Endothelial cell of umbilical vein (primary cell): Measurements from ENCODE around the gene IL6ST. TPM values are rescaled to one million over a fixed set of nuclear protein-coding genes. Genes with fewer than 3 reads are reported as not detected.

Experiments
- BruUV-seq: library from RNA; stranded (reverse); fragments of 400-500 nt; replicated peaks from 2 replicates; lab custom pipeline; 2021; lab: Mats Ljungman, UMichigan
- CTCF ChIA-PET: fragments of 300-600, 350-600 bp; sonication (Branson Sonifier 250); formaldehyde crosslinking; loops from one replicate; lab custom pipeline; 2021; ENCODE audit warnings: antibody characterized with exemption, inconsistent platforms; lab: Charles Lee
- POLR2A ChIA-PET: fragments of 300-600, 350-600 bp; sonication (Branson Sonifier 250); formaldehyde crosslinking; loops from one replicate; lab custom pipeline; 2021; ENCODE audit warnings: antibody characterized with exemption, inconsistent platforms; lab: Charles Lee
- DNase-seq: peaks from one replicate; pipeline ENCODE4 v3.0.0-alpha.2; 2011; ENCODE audit warnings: low read depth, low spot score
- FAIRE-seq: peaks from 2 replicates; lab custom pipeline; 2011; peaks lifted over from hg19 to GRCh38; lab: Jason Lieb, UNC
- H2AFZ ChIP-seq: 2 replicates; pipeline ENCODE4 v1.6.0; 2012; ENCODE audit warnings: low read depth, low read length, control low read depth, inconsistent platforms
- H3K27ac ChIP-seq: 2 replicates; pipeline ENCODE4 v1.5.1; 2011; ENCODE audit warnings: low read depth, mild to moderate bottlenecking, control low read depth, low read length, moderate library complexity; ENCODE audit not compliant: insufficient read depth
- H3K27me3 ChIP-seq, 2 experiments: 2 replicates each; pipeline versions ENCODE4 v1.6.0 to v1.6.1; 2011; ENCODE audit warnings: low read length in 2 of 2, mixed read lengths in 1 of 2; ENCODE audit not compliant: control insufficient read depth in 2 of 2, insufficient read depth in 2 of 2
- H3K36me3 ChIP-seq, 2 experiments: 2 replicates in 1 of 2; 3 replicates in 1 of 2; pipeline ENCODE4 v1.5.1; 2011; ENCODE audit warnings: low read length in 2 of 2, mild to moderate bottlenecking in 1 of 2, moderate library complexity in 1 of 2; ENCODE audit not compliant: control insufficient read depth in 2 of 2, insufficient read depth in 2 of 2; ENCODE audit errors: extremely low read depth in 1 of 2
- H3K4me1 ChIP-seq: 3 replicates; pipeline ENCODE4 v1.5.1; 2011; ENCODE audit warnings: mild to moderate bottlenecking, low read length; ENCODE audit not compliant: control insufficient read depth, insufficient read depth; ENCODE audit errors: extremely low read depth
- H3K4me2 ChIP-seq: 2 replicates; pipeline ENCODE4 v1.6.1; 2011; ENCODE audit warnings: low read length, control low read depth, mixed read lengths; ENCODE audit not compliant: insufficient read depth
- H3K4me3 ChIP-seq, 3 experiments: fragments of 200-600 bp in 1 of 3; sonication (generic), shearing (Covaris generic) in 1 of 3; replicated peaks in 1 of 3; 2 replicates each; pipeline ENCODE4 v1.5.1; 2011 to 2016; ENCODE audit warnings: control low read depth in 3 of 3, low read length in 3 of 3, mild to moderate bottlenecking in 2 of 3, inconsistent platforms in 1 of 3, low read depth in 1 of 3, moderate library complexity in 1 of 3; ENCODE audit not compliant: insufficient read depth in 1 of 3
- H3K79me2 ChIP-seq: 2 replicates; pipeline ENCODE4 v1.6.0; 2012; ENCODE audit warnings: low read length, inconsistent platforms; ENCODE audit not compliant: control insufficient read depth, insufficient read depth
- H3K9ac ChIP-seq: replicated peaks from 2 replicates; pipeline ENCODE3; 2011; ENCODE audit warnings: low read length, control low read depth; ENCODE audit not compliant: insufficient read depth; ENCODE audit errors: extremely low read depth
- H3K9me1 ChIP-seq: replicated peaks from 3 replicates; pipeline ENCODE4 v1.6.0; 2011; ENCODE audit warnings: mild to moderate bottlenecking, low read length; ENCODE audit not compliant: control insufficient read depth, insufficient read depth; ENCODE audit errors: extremely low read depth
- H3K9me3 ChIP-seq: replicated peaks from 2 replicates; pipeline ENCODE4 v1.5.1; 2012; ENCODE audit warnings: low read length, inconsistent platforms; ENCODE audit not compliant: control insufficient read depth, insufficient read depth
- H4K20me1 ChIP-seq: replicated peaks from 2 replicates; pipeline ENCODE3; 2011; ENCODE audit warnings: mild to moderate bottlenecking, low read length; ENCODE audit not compliant: control insufficient read depth, insufficient read depth; ENCODE audit errors: extremely low read depth
- CTCF ChIP-seq, 2 donors: IDR thresholded peaks; 1 replicate in 1 of 2; 2 replicates in 1 of 2; pipeline ENCODE4 v1.5.1; 2011; ENCODE audit warnings: low read length in 2 of 2, mild to moderate bottlenecking in 2 of 2, moderate library complexity in 2 of 2, control low read depth in 1 of 2, inconsistent platforms in 1 of 2, low read depth in 1 of 2; ENCODE audit not compliant: insufficient read depth in 1 of 2; ENCODE audit errors: extremely low read depth in 1 of 2
- EZH2 ChIP-seq: IDR thresholded peaks from 2 replicates; pipeline ENCODE4 v1.6.1; 2012; ENCODE audit warnings: borderline replicate concordance, low read depth, mild to moderate bottlenecking, moderate library complexity, low read length, inconsistent platforms; ENCODE audit not compliant: severe bottlenecking
- FOS ChIP-seq: IDR thresholded peaks from 2 replicates; pipeline ENCODE4 v1.6.1; 2011; ENCODE audit warnings: mild to moderate bottlenecking, low read length, moderate library complexity, borderline replicate concordance; ENCODE audit not compliant: insufficient read depth
- GATA2 ChIP-seq: IDR thresholded peaks from 2 replicates; pipeline ENCODE4 v1.7.0; 2011; ENCODE audit warnings: low read depth, mild to moderate bottlenecking, moderate library complexity, mixed read lengths, low read length; ENCODE audit not compliant: insufficient read length, insufficient read depth
- JUN ChIP-seq: IDR thresholded peaks from 2 replicates; pipeline ENCODE4 v1.6.1; 2011; ENCODE audit warnings: borderline replicate concordance, low read depth; ENCODE audit not compliant: insufficient read length, insufficient read depth
- MAX ChIP-seq: IDR thresholded peaks from 2 replicates; pipeline ENCODE4 v1.6.1; 2011; ENCODE audit not compliant: insufficient read depth, insufficient read length
- MYC ChIP-seq: IDR thresholded peaks from one replicate; pipeline ENCODE4 v1.6.1; 2011; ENCODE audit warnings: mild to moderate bottlenecking, low read depth, low read length
- POLR2A ChIP-seq: IDR thresholded peaks from 2 replicates; pipeline ENCODE4 v1.6.1; 2012; ENCODE audit warnings: low read depth, mild to moderate bottlenecking, control low read depth, low read length
- POLR2AphosphoS5 ChIP-seq: IDR thresholded peaks from 2 replicates; pipeline ENCODE4 v1.6.1; 2012; ENCODE audit warnings: low read depth, mild to moderate bottlenecking, control low read depth, low read length, moderate library complexity; ENCODE audit not compliant: insufficient read depth
- dilution Hi-C: fragments of 300-500 bp; cut with MboI; formaldehyde crosslinking; loops from one replicate; pipeline ENCODE4 v1.15.0; 2019; ENCODE audit warnings: low sequenced_read_pairs; ENCODE audit not compliant: extremely low pct_ligation_motif_present
- intact Hi-C: fragments of 100-400 bp; cut with micrococcal nuclease; formaldehyde crosslinking; loops from one replicate; pipeline ENCODE4 v1.10.0; 2022
- polyA plus RNA-seq, 4 experiments: library from polyadenylated mRNA; depleted of rRNA in 3 of 4; stranded (reverse) in 3 of 4; unstranded in 1 of 4; fragments of >200 nt; gene quantifications; 2 replicates each; pipeline versions ENCODE4 v1.2.1 to v1.2.3, GENCODE V29; 2011 to 2012; ENCODE audit warnings: missing spikeins in 1 of 4
- total RNA-seq: library from RNA; stranded (reverse); gene quantifications from 2 replicates; pipeline ENCODE4 v1.2.3, GENCODE V29; 2021

Gene IL6ST
- total and polyA plus RNA-seq, 2 donors (not counting 3 experiments of a cell fraction or from before 2014, with no cell fraction given): 135 to 345 TPM

GRCh38 chr5:55929020-55929799, 65.6 kb downstream of the IL6ST start:
- BruUV-seq: no TSS peak
- dilution Hi-C loops: no loop called here
- Histone ChIP-seq H3K4me3 (no peak overlapping the region), H3K9ac (no peak overlapping the region), H3K9me3 (no peaks in the 10 kb centered on the region), H3K4me1 (peaks cover 14% of the 10 kb centered on the region), H3K36me3 (no peaks in the 10 kb centered on the region), H3K4me2 (no peak overlapping the region), H2AFZ (no peak overlapping the region), H3K79me2 (no peaks in the 10 kb centered on the region), H3K27me3 (no peaks in the 10 kb centered on the region), H4K20me1 (no peaks in the 10 kb centered on the region), H3K9me1 (no peaks in the 10 kb centered on the region), H3K27ac (no peak overlapping the region)
- TF ChIP-seq GATA2 (no peak), JUN (no peak), EZH2 (no peak), POLR2A (no peak), MAX (no peak), FOS (no peak), CTCF (IDR thresholded peaks at IDR 0.05; ENCODE audit: extremely low read depth in 1 of 2, insufficient read depth in 1 of 2, low read depth in 1 of 2, low read length in 2 of 2) (no peak), MYC (no peak), POLR2AphosphoS5 (no peak)
- intact Hi-C loops: loop anchor here (10.0 kb wide), 1 partner anchor 394 kb away; the partner anchor contains the start of gene PLPP1
- ChIA-PET POLR2A (no interaction called here), CTCF (interaction anchor here (0.5 kb wide), 1 partner anchor 655 kb away, joined by 3 read pairs; no protein-coding TSS in a partner anchor)
- no peak for FAIRE-seq
- DNase-seq: no peak
